ENCODE results near the gene HOXD10. TPM values are rescaled to one million over a fixed set of nuclear protein-coding genes. Genes with fewer than 3 reads are reported as not detected.

Gene HOXD10
- total RNA-seq, 1 experiment from 2014 or later, result not detected

GRCh38 chr2:176089843-176090395 is 26.7 kb upstream of the HOXD10 start:
- ChIA-PET POLR2A (no interaction called here), CTCF (interaction anchor here (1.4 kb wide), 1 partner anchor 400 kb away, joined by 3 read pairs; no protein-coding TSS in a partner anchor)
- Histone ChIP-seq H3K4me3 (ENCODE audit: low read depth in 2 of 2, low read length in 2 of 2) (no peak overlapping the region), H3K27me3 (ENCODE audit: control insufficient read depth, insufficient read depth, low read length) (peaks cover 27% of the 10 kb centered on the region), H3K9me3 (ENCODE audit: control insufficient read depth, insufficient read depth, low read depth, low read length) (no peaks in the 10 kb centered on the region), H3K27ac (ENCODE audit: low read length) (no peak overlapping the region), H3K36me3 (ENCODE audit: control insufficient read depth, insufficient read depth, low read length) (no peaks in the 10 kb centered on the region), H3K4me1 (ENCODE audit: control insufficient read depth, insufficient read depth, low read length) (peaks cover 9% of the 10 kb centered on the region)
- DNase-seq (ENCODE audit: low read depth, low spot score), result no peak
- in situ Hi-C loops (cut with HindIII; ENCODE audit: low pct_unique_long_range_greater_than_20kb, low sequenced_read_pairs) (no loop called here), intact Hi-C loops (cut with micrococcal nuclease; ENCODE audit: unreplicated experiment) (loop anchor here (2.0 to 10.0 kb wide), 3 partner anchors 125 to 723 kb away; no protein-coding TSS in a partner anchor)
- no TSS peak for BruUV-seq (replicated peaks)
- no peak for ATAC-seq
- TF ChIP-seq, protein P1, sequence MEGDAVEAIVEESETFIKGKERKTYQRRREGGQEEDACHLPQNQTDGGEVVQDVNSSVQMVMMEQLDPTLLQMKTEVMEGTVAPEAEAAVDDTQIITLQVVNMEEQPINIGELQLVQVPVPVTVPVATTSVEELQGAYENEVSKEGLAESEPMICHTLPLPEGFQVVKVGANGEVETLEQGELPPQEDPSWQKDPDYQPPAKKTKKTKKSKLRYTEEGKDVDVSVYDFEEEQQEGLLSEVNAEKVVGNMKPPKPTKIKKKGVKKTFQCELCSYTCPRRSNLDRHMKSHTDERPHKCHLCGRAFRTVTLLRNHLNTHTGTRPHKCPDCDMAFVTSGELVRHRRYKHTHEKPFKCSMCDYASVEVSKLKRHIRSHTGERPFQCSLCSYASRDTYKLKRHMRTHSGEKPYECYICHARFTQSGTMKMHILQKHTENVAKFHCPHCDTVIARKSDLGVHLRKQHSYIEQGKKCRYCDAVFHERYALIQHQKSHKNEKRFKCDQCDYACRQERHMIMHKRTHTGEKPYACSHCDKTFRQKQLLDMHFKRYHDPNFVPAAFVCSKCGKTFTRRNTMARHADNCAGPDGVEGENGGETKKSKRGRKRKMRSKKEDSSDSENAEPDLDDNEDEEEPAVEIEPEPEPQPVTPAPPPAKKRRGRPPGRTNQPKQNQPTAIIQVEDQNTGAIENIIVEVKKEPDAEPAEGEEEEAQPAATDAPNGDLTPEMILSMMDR (IDR thresholded peaks at IDR 0.05), result no peak
- TF ChIP-seq TCF7L2 (IDR thresholded peaks at IDR 0.05; ENCODE audit: low read depth, low read length) (no peak), POLR2AphosphoS5 (IDR thresholded peaks at IDR 0.05; ENCODE audit: low read depth, low read length) (no peak), SIN3A (IDR thresholded peaks at IDR 0.05; ENCODE audit: borderline replicate concordance, insufficient read depth, low read depth, low read length) (no peak)
- TF ChIP-seq, protein P2, sequence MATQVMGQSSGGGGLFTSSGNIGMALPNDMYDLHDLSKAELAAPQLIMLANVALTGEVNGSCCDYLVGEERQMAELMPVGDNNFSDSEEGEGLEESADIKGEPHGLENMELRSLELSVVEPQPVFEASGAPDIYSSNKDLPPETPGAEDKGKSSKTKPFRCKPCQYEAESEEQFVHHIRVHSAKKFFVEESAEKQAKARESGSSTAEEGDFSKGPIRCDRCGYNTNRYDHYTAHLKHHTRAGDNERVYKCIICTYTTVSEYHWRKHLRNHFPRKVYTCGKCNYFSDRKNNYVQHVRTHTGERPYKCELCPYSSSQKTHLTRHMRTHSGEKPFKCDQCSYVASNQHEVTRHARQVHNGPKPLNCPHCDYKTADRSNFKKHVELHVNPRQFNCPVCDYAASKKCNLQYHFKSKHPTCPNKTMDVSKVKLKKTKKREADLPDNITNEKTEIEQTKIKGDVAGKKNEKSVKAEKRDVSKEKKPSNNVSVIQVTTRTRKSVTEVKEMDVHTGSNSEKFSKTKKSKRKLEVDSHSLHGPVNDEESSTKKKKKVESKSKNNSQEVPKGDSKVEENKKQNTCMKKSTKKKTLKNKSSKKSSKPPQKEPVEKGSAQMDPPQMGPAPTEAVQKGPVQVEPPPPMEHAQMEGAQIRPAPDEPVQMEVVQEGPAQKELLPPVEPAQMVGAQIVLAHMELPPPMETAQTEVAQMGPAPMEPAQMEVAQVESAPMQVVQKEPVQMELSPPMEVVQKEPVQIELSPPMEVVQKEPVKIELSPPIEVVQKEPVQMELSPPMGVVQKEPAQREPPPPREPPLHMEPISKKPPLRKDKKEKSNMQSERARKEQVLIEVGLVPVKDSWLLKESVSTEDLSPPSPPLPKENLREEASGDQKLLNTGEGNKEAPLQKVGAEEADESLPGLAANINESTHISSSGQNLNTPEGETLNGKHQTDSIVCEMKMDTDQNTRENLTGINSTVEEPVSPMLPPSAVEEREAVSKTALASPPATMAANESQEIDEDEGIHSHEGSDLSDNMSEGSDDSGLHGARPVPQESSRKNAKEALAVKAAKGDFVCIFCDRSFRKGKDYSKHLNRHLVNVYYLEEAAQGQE (IDR thresholded peaks at IDR 0.05; ENCODE audit: insufficient read depth in 1 of 2, low read depth in 2 of 2, low read length in 1 of 2), result no peak

- POLR2A ChIA-PET, result no interaction called here
- no peak overlapping the region for H3K27ac ChIP-seq (ENCODE audit: low read length)
- no peaks in the 10 kb centered on the region for H3K9me3 ChIP-seq (ENCODE audit: control insufficient read depth, insufficient read depth, low read depth, low read length)
- in situ Hi-C loops (cut with HindIII; ENCODE audit: low pct_unique_long_range_greater_than_20kb, low sequenced_read_pairs) (no loop called here), intact Hi-C loops (cut with micrococcal nuclease; ENCODE audit: unreplicated experiment) (no loop called here)
- no peak for ATAC-seq
- DNase-seq (ENCODE audit: low read depth, low spot score), result no peak
- BruUV-seq (replicated peaks), result no TSS peak
- CTCF ChIA-PET, result no interaction called here
- no peaks in the 10 kb centered on the region for H3K36me3 ChIP-seq (ENCODE audit: control insufficient read depth, insufficient read depth, low read length)
- peaks cover 7% of the 10 kb centered on the region for H3K4me1 ChIP-seq (ENCODE audit: control insufficient read depth, insufficient read depth, low read length)
- TF ChIP-seq, protein P1 (IDR thresholded peaks at IDR 0.05), result no peak
- TF ChIP-seq POLR2AphosphoS5 (IDR thresholded peaks at IDR 0.05; ENCODE audit: low read depth, low read length) (no peak), SIN3A (IDR thresholded peaks at IDR 0.05; ENCODE audit: borderline replicate concordance, insufficient read depth, low read depth, low read length) (no peak), TCF7L2 (IDR thresholded peaks at IDR 0.05; ENCODE audit: low read depth, low read length) (no peak)
- TF ChIP-seq, protein P2 (IDR thresholded peaks at IDR 0.05; ENCODE audit: insufficient read depth in 1 of 2, low read depth in 2 of 2, low read length in 1 of 2), result no peak
- no peak overlapping the region for H3K4me3 ChIP-seq (ENCODE audit: low read depth in 2 of 2, low read length in 2 of 2)
- peaks cover 23% of the 10 kb centered on the region for H3K27me3 ChIP-seq (ENCODE audit: control insufficient read depth, insufficient read depth, low read length)
Observed at GRCh38 chr2:176090862-176091261, 25.7 kb upstream of the HOXD10 start.

All from Panc1 (cell line).